ENCODE data around the gene DMAC2. TPM values are rescaled to one million over a fixed set of nuclear protein-coding genes. Genes with fewer than 3 reads are reported as not detected.

DMAC2 gene
- total RNA-seq, 3 donors from 2014 or later, result 24.8 to 41.3 (median 31.6) TPM

DNA sequence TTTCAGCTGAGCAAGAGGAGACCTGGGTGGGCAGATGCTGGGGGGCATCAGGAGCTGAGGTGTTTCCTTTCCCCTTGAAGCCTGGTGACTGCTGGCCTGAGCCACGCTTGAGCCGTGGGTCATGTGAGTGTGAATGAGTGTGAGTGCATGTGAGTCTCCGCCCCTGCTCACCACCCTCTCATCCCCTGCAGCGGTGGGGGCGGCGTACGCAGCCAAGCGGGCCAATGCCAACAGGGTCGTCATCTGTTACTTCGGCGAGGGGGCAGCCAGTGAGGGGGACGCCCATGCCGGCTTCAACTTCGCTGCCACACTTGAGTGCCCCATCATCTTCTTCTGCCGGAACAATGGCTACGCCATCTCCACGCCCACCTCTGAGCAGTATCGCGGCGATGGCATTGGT lies 17.7 kb downstream of the DMAC2 start:
- Histone ChIP-seq H3K27me3 (no peaks in the 10 kb centered on the region), H3K36me3 (no peaks in the 10 kb centered on the region), H3K27ac (no peak overlapping the region), H3K4me1 (no peaks in the 10 kb centered on the region), H3K9me3 (no peaks in the 10 kb centered on the region), H3K4me3 (no peak overlapping the region)
- TF ChIP-seq POLR2A (IDR thresholded peaks at IDR 0.05) (no peak), CTCF (IDR thresholded peaks at IDR 0.05) (no peak), POLR2AphosphoS5 (IDR thresholded peaks at IDR 0.05) (no peak)
- intact Hi-C loops (cut with DNase I; ENCODE audit: low total_unique reads), result no loop called here
- DNase-seq (ENCODE audit: low spot score in 2 of 2), result no peak

DNA sequence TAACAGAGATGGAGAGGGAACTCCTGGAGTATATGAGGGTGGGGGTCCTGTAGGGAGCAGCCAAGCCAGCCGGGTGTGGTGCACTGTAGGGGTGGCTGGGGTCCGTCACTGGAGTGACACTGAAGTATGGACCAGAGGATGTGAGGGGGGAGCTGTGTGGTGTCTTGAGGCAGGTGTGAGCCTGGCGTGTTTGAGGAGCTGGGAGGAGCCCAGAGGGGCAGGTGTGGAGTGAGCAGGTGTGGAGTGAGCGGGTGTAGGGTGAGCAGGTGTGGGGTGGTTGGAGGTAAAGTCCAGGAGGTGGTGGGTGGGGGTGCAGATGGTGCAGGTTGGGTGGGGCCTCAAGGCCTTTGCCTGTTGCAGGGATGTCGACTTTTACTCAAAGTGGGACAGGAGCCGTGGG lies 18.4 kb downstream of the DMAC2 start:
- H3K27me3 ChIP-seq, result no peaks in the 10 kb centered on the region
- TF ChIP-seq POLR2A (IDR thresholded peaks at IDR 0.05) (no peak), POLR2AphosphoS5 (IDR thresholded peaks at IDR 0.05) (no peak), CTCF (IDR thresholded peaks at IDR 0.05) (no peak)
- H3K4me1 ChIP-seq, result no peaks in the 10 kb centered on the region
- H3K27ac ChIP-seq, result peak overlapping the region in 1 of 2 donors; percentile 19
- no peaks in the 10 kb centered on the region for H3K36me3 ChIP-seq
- no peaks in the 10 kb centered on the region for H3K9me3 ChIP-seq
- no peak overlapping the region for H3K4me3 ChIP-seq
- intact Hi-C loops (cut with DNase I; ENCODE audit: low total_unique reads), result no loop called here
- no peak for DNase-seq (ENCODE audit: low spot score in 2 of 2)

GRCh38 chr19:41420101-41420880 lies 19.4 kb downstream of the DMAC2 start:
- intact Hi-C loops (cut with DNase I; ENCODE audit: low total_unique reads), result no loop called here
- Histone ChIP-seq H3K27ac (no peak overlapping the region), H3K4me1 (no peaks in the 10 kb centered on the region)

GRCh38 chr19:41416194-41416674 lies 23.5 kb downstream of the DMAC2 start:
- H3K4me3 ChIP-seq, result no peak overlapping the region
- H3K27ac ChIP-seq, result no peak overlapping the region
- intact Hi-C loops (cut with DNase I; ENCODE audit: low total_unique reads), result no loop called here
- H3K4me1 ChIP-seq, result peaks cover 0 to 4% of the 10 kb centered on the region in 2 donors
- no peaks in the 10 kb centered on the region for H3K9me3 ChIP-seq
- DNase-seq (ENCODE audit: low spot score in 2 of 2), result no peak
- H3K36me3 ChIP-seq, result peaks cover 7% of the 10 kb centered on the region
- no peaks in the 10 kb centered on the region for H3K27me3 ChIP-seq
- TF ChIP-seq POLR2AphosphoS5 (IDR thresholded peaks at IDR 0.05), result no peak
- TF ChIP-seq CTCF (IDR thresholded peaks at IDR 0.05), result no peak
- TF ChIP-seq POLR2A (IDR thresholded peaks at IDR 0.05), result no peak

More at GRCh38 chr19:41420101-41420880, 19.4 kb downstream of the DMAC2 start:
- Histone ChIP-seq H3K27me3 (no peaks in the 10 kb centered on the region), H3K4me3 (no peak overlapping the region), H3K36me3 (peaks cover 2% of the 10 kb centered on the region), H3K9me3 (no peaks in the 10 kb centered on the region)
- no peak for DNase-seq (ENCODE audit: low spot score in 2 of 2)
- TF ChIP-seq POLR2A (IDR thresholded peaks at IDR 0.05) (no peak), POLR2AphosphoS5 (IDR thresholded peaks at IDR 0.05) (no peak), CTCF (IDR thresholded peaks at IDR 0.05) (no peak)

DNA sequence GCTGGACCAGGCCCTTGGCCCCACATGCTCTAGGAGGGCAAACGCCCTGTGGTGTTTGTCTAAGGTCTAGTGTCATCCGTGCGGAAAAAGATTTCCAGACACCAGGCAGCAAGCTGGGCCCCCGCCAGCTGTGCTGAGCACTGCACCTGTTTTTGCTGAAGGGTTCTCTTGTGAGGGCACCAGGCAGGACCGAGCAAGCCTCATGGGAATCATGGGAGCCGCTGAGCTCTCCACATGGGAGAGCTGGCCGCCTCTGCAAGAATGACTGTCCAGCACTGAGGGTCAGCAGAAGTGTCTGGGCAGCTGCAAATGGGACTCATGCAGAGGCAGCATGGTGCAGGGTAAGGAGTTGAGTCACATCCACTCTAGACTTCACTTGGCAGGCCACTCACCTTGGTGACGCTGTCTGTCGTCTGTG lies 24.5 kb downstream of the DMAC2 start:
- no peak for TF ChIP-seq CTCF (IDR thresholded peaks at IDR 0.05)
- TF ChIP-seq POLR2A (IDR thresholded peaks at IDR 0.05), result no peak
- TF ChIP-seq POLR2AphosphoS5 (IDR thresholded peaks at IDR 0.05), result no peak
- intact Hi-C loops (cut with DNase I; ENCODE audit: low total_unique reads), result no loop called here
- peaks cover 7% of the 10 kb centered on the region for H3K36me3 ChIP-seq
- H3K27ac ChIP-seq, result no peak overlapping the region
- DNase-seq (ENCODE audit: low spot score in 2 of 2), result no peak
- H3K27me3 ChIP-seq, result no peaks in the 10 kb centered on the region
- no peaks in the 10 kb centered on the region for H3K9me3 ChIP-seq
- no peak overlapping the region for H3K4me3 ChIP-seq
- H3K4me1 ChIP-seq, result peaks cover 0 to 4% of the 10 kb centered on the region in 2 donors

All from breast epithelium (tissue), 4 donors.